WTC11 (cell line): Measurements from ENCODE around the gene MPZ. TPM values are rescaled to one million over a fixed set of nuclear protein-coding genes. Genes with fewer than 3 reads are reported as not detected.
A peak's percentile ranks its signal among the peaks of the same experiment; 100 is the strongest.

Experiments used
- ATAC-seq: fragments of 200-7000 bp; cut with Tn5 transposase; 2 replicates; pipeline ENCODE4 v1.10.0; 2021; ENCODE audit warnings: mild to moderate bottlenecking, moderate library complexity
- CTCF ChIA-PET: fragments of 300-600 bp; sonication (Branson Sonifier 250); formaldehyde crosslinking; loops from one replicate; lab custom pipeline; 2021; ENCODE audit warnings: antibody characterized with exemption; lab: Charles Lee
- POLR2A ChIA-PET: fragments of 350-600 bp; sonication (Branson Sonifier 250); formaldehyde crosslinking; loops from one replicate; lab custom pipeline; 2021; ENCODE audit warnings: antibody characterized with exemption; lab: Charles Lee
- DNase-seq: peaks from one replicate; pipeline ENCODE4 v3.0.0; 2021; ENCODE audit warnings: low spot score
- H3K27ac Mint-ChIP-seq: 2 replicates; pipeline ENCODE4 v1.8.0; 2021; ENCODE audit warnings: mixed read lengths
- H3K27me3 Mint-ChIP-seq: 2 replicates; pipeline ENCODE4 v1.8.0; 2021; ENCODE audit warnings: low read depth, mild to moderate bottlenecking, moderate library complexity, mixed read lengths
- H3K36me3 Mint-ChIP-seq: 2 replicates; pipeline ENCODE4 v1.8.0; 2021; ENCODE audit warnings: mixed read lengths
- H3K4me1 Mint-ChIP-seq: 2 replicates; pipeline ENCODE4 v1.8.0; 2022; ENCODE audit warnings: mixed read lengths
- H3K4me3 Mint-ChIP-seq: 2 replicates; pipeline ENCODE4 v1.8.0; 2021; ENCODE audit warnings: mild to moderate bottlenecking, moderate library complexity, mixed read lengths
- H3K9me3 Mint-ChIP-seq: 2 replicates; pipeline ENCODE4 v1.8.0; 2021; ENCODE audit warnings: mixed read lengths
- ATF6 ChIP-seq: sonication (generic); formaldehyde crosslinking; IDR thresholded peaks from 2 replicates; pipeline ENCODE4 v1.8.1; 2023; ENCODE audit warnings: mild to moderate bottlenecking, missing genetic modification reagents
- E2F4 ChIP-seq: sonication (generic); formaldehyde crosslinking; IDR thresholded peaks from 2 replicates; pipeline ENCODE4 v1.8.1; 2022; ENCODE audit warnings: low read depth, mild to moderate bottlenecking, moderate library complexity, missing genetic modification reagents, borderline replicate concordance
- E2F5 ChIP-seq: sonication (generic); formaldehyde crosslinking; IDR thresholded peaks from 2 replicates; pipeline ENCODE4 v1.8.1; 2022; ENCODE audit warnings: mild to moderate bottlenecking, moderate library complexity, missing genetic modification reagents
- EMX1 ChIP-seq: fragments of 250-450 bp; sonication (Bioruptor Pico); IDR thresholded peaks from 2 replicates; pipeline ENCODE4 v1.8.0; 2021; ENCODE audit warnings: mild to moderate bottlenecking
- ESRRA ChIP-seq: sonication (generic); formaldehyde crosslinking; IDR thresholded peaks from 2 replicates; pipeline ENCODE4 v1.8.1; 2022; ENCODE audit warnings: mild to moderate bottlenecking, missing genetic modification reagents, borderline replicate concordance
- FOXJ3 ChIP-seq: sonication (generic); formaldehyde crosslinking; IDR thresholded peaks from 2 replicates; pipeline ENCODE4 v1.9.0; 2021; ENCODE audit warnings: missing genetic modification reagents, mild to moderate bottlenecking, borderline replicate concordance
- FOXP1 ChIP-seq: sonication (generic); formaldehyde crosslinking; IDR thresholded peaks from 2 replicates; pipeline ENCODE4 v1.8.0; 2022; ENCODE audit warnings: missing genetic modification reagents, mild to moderate bottlenecking, moderate library complexity, borderline replicate concordance
- HMGXB4 ChIP-seq: sonication (generic); formaldehyde crosslinking; IDR thresholded peaks from 2 replicates; pipeline ENCODE4 v1.8.1; 2023; ENCODE audit warnings: mild to moderate bottlenecking, moderate library complexity, missing genetic modification reagents
- JAZF1 ChIP-seq: fragments of 250-450 bp; sonication (Bioruptor Pico); IDR thresholded peaks from 2 replicates; pipeline ENCODE4 v1.9.0; 2021; ENCODE audit warnings: moderate library complexity, mild to moderate bottlenecking, inconsistent platforms
- MAX ChIP-seq: sonication (generic); formaldehyde crosslinking; IDR thresholded peaks from 2 replicates; pipeline ENCODE4 v1.8.0; 2022; ENCODE audit warnings: mild to moderate bottlenecking, missing genetic modification reagents
- OVOL2 ChIP-seq: fragments of 250-450 bp; sonication (Bioruptor Pico); IDR thresholded peaks from 2 replicates; pipeline ENCODE4 v1.9.0; 2021; ENCODE audit warnings: mild to moderate bottlenecking, borderline replicate concordance
- PRRX2 ChIP-seq: fragments of 250-450 bp; sonication (Bioruptor Pico); IDR thresholded peaks from 2 replicates; pipeline ENCODE4 v1.8.0; 2021; ENCODE audit warnings: mild to moderate bottlenecking
- SMAD3 ChIP-seq: sonication (generic); formaldehyde crosslinking; IDR thresholded peaks from 2 replicates; pipeline ENCODE4 v1.8.0; 2022; ENCODE audit warnings: missing genetic modification reagents, mild to moderate bottlenecking, borderline replicate concordance
- SMAD4 ChIP-seq: sonication (generic); formaldehyde crosslinking; IDR thresholded peaks from 2 replicates; pipeline ENCODE4 v1.8.0; 2022; ENCODE audit warnings: mild to moderate bottlenecking, missing genetic modification reagents
- TEAD4 ChIP-seq: sonication (generic); formaldehyde crosslinking; IDR thresholded peaks from 2 replicates; pipeline ENCODE4 v1.8.0; 2022; ENCODE audit warnings: mild to moderate bottlenecking, missing genetic modification reagents
- TP53 ChIP-seq: sonication (generic); formaldehyde crosslinking; IDR thresholded peaks from 2 replicates; pipeline ENCODE4 v1.8.1; 2023; ENCODE audit warnings: mild to moderate bottlenecking, missing genetic modification reagents
- USF1 ChIP-seq: sonication (generic); formaldehyde crosslinking; IDR thresholded peaks from 2 replicates; pipeline ENCODE4 v1.8.0; 2022; ENCODE audit warnings: mild to moderate bottlenecking, missing genetic modification reagents
- ZMAT4 ChIP-seq: fragments of 250-450 bp; sonication (Bioruptor Pico); IDR thresholded peaks from 2 replicates; pipeline ENCODE4 v1.9.0; 2021; ENCODE audit warnings: mild to moderate bottlenecking
- ZNF138 ChIP-seq: sonication (generic); formaldehyde crosslinking; conservative IDR thresholded peaks from 2 replicates; pipeline ENCODE4 v1.8.1; 2022; ENCODE audit warnings: mild to moderate bottlenecking, moderate library complexity, missing genetic modification reagents
- ZNF232 ChIP-seq: sonication (generic); formaldehyde crosslinking; IDR thresholded peaks from 2 replicates; pipeline ENCODE4 v1.8.0; 2022; ENCODE audit warnings: mild to moderate bottlenecking, missing genetic modification reagents
- ZNF423 ChIP-seq: fragments of 250-450 bp; sonication (Bioruptor Pico); IDR thresholded peaks from 2 replicates; pipeline ENCODE4 v2.1.2; 2022; ENCODE audit warnings: mild to moderate bottlenecking, moderate library complexity
- ZNF671 ChIP-seq: fragments of 250-450 bp; sonication (Bioruptor Pico); IDR thresholded peaks from 2 replicates; pipeline ENCODE4 v1.8.0; 2021; ENCODE audit warnings: mild to moderate bottlenecking
- ZSCAN18 ChIP-seq: fragments of 250-450 bp; sonication (Bioruptor Pico); IDR thresholded peaks from 2 replicates; pipeline ENCODE4 v2.1.2; 2022; ENCODE audit warnings: mild to moderate bottlenecking, moderate library complexity
- total RNA-seq: library from RNA; stranded (reverse); gene quantifications from 3 replicates; pipeline ENCODE4 v1.2.3, GENCODE V29; 2021

The MPZ gene
- total RNA-seq, 1 experiment from 2014 or later: 5.2 TPM

- no peak for TF ChIP-seq SMAD4 (CRISPR knock-in tag)
- no peak for TF ChIP-seq TEAD4 (CRISPR knock-in tag)
- no peak for TF ChIP-seq SMAD3 (CRISPR knock-in tag)
- TF ChIP-seq ESRRA (CRISPR knock-in tag): no peak
- no peak for TF ChIP-seq JAZF1 (CRISPR knock-in tag)
- TF ChIP-seq MAX: no peak
- no peak for TF ChIP-seq E2F5 (CRISPR knock-in tag)
These were observed 50.0 kb downstream of the MPZ start (continued) for GRCh38 chr1:161259765-161260164.

GRCh38 chr1:161259345-161259702 lies 50.4 kb downstream of the MPZ start:
- Mint-ChIP-seq H3K4me1 (peaks cover 22% of the 10 kb centered on the region), H3K27ac (no peak overlapping the region), H3K9me3 (peaks cover 31% of the 10 kb centered on the region), H3K36me3 (peaks cover 19% of the 10 kb centered on the region), H3K27me3 (peaks cover 70% of the 10 kb centered on the region), H3K4me3 (peak overlapping the region; percentile 65)
- TF ChIP-seq ATF6 (no peak), FOXJ3 (no peak), ZMAT4 (CRISPR knock-in tag) (no peak), ZNF232 (CRISPR knock-in tag) (no peak), TP53 (no peak), OVOL2 (no peak), ZNF138 (no peak), EMX1 (CRISPR knock-in tag) (no peak), E2F4 (CRISPR knock-in tag) (no peak)
- ChIA-PET CTCF (interaction anchor here (1.1 to 1.8 kb wide), 9 partner anchors 9 to 123 kb away, joined by 3 to 14 read pairs (median 6); partner anchors contain the start of genes NDUFS2 and NR1I3), POLR2A (interaction anchor here (1.2 kb wide), 1 partner anchor 46 kb away, joined by 6 read pairs; no protein-coding TSS in a partner anchor)
- ATAC-seq (no peak), DNase-seq (no peak)

- H3K4me3 Mint-ChIP-seq: peak within 1 kb of the TSS; percentile 65
- peak; percentile 97 for ATAC-seq
- H3K36me3 Mint-ChIP-seq: peaks cover 19% of the 10 kb centered on the region
- ChIA-PET CTCF (interaction anchor here (0.6 to 2.0 kb wide), 21 partner anchors 8 to 161 kb away, joined by 3 to 21 read pairs (median 4); partner anchors contain the start of genes ADAMTS4, APOA2, NDUFS2 and NR1I3), POLR2A (interaction anchor here (0.6 to 1.2 kb wide), 5 partner anchors 16 to 954 kb away, joined by 4 to 6 read pairs (median 4); partner anchors contain the start of gene SDHC)
- peaks cover 70% of the 10 kb centered on the region for H3K27me3 Mint-ChIP-seq
- H3K9me3 Mint-ChIP-seq: peaks cover 31% of the 10 kb centered on the region
- peaks cover 22% of the 10 kb centered on the region for H3K4me1 Mint-ChIP-seq
- DNase-seq: peak; percentile 87
- no peak within 1 kb of the TSS for H3K27ac Mint-ChIP-seq
- TF ChIP-seq ZSCAN18: no peak
- peak; percentile 59; the same call in 1 of the 2 replicates for TF ChIP-seq HMGXB4
- peak; percentile 18; the same call in 1 of the 2 replicates for TF ChIP-seq FOXP1
- 0 out of 2 replicates have a peak, but pooled peaks have one; percentile 57 for TF ChIP-seq ESRRA (CRISPR knock-in tag)
- TF ChIP-seq ZNF423 (CRISPR knock-in tag): 0 out of 2 replicates have a peak, but pooled peaks have one; percentile 11
- no peak for TF ChIP-seq USF1
- TF ChIP-seq TEAD4 (CRISPR knock-in tag): no peak
- no peak for TF ChIP-seq PRRX2 (CRISPR knock-in tag)
- TF ChIP-seq ZNF671 (CRISPR knock-in tag): no peak
- no peak for TF ChIP-seq SMAD4 (CRISPR knock-in tag)
These were observed 51.1 kb downstream of the MPZ start, which contains the start of gene PCP4L1 for GRCh38 chr1:161258439-161259344. Gene PCP4L1, plus strand, starts transcription at chr1:161258745. Its CDS starts 230 bp downstream, at chr1:161258975.
